Uterus (tissue), 4 donors: ENCODE measurements around the gene ACSM3. TPM values are rescaled to one million over a fixed set of nuclear protein-coding genes. Genes with fewer than 3 reads are reported as not detected.

Experiments
- DNase-seq, 2 donors: peaks; one replicate each; pipeline ENCODE4 v3.0.0-alpha.2; 2019 to 2020
- H3K27ac ChIP-seq, 2 donors: fragments of 200-600 bp; sonication (generic); 1 replicate in 1 of 2; 2 replicates in 1 of 2; pipeline ENCODE4 v1.5.1; 2016 to 2018
- H3K27me3 ChIP-seq, 2 donors: fragments of 200-600 bp; sonication (generic); one replicate each; pipeline ENCODE4 v1.5.1; 2018 to 2019; ENCODE audit warnings: control low read depth in 1 of 2
- H3K36me3 ChIP-seq, 2 donors: fragments of 200-600 bp; sonication (generic); one replicate each; pipeline ENCODE4 v1.5.1; 2019; ENCODE audit warnings: control low read depth in 1 of 2
- H3K4me1 ChIP-seq, 2 donors: fragments of 200-600 bp; sonication (generic); one replicate each; pipeline ENCODE4 v1.5.1; 2018 to 2019; ENCODE audit warnings: control low read depth in 1 of 2
- H3K4me3 ChIP-seq, 2 donors: fragments of 200-600 bp; sonication (generic); 1 replicate in 1 of 2; 2 replicates in 1 of 2; pipeline ENCODE4 v1.5.1; 2018 to 2019; ENCODE audit warnings: mild to moderate bottlenecking in 1 of 2
- H3K9me3 ChIP-seq, 2 donors: fragments of 200-600 bp; sonication (generic); one replicate each; pipeline ENCODE4 v1.5.1; 2019; ENCODE audit warnings: control low read depth in 1 of 2
- CTCF ChIP-seq, 4 experiments: fragments of 200-600 bp in 2 of 4; fragments of 450-650 bp in 2 of 4; sonication (generic) in 2 of 4; IDR thresholded peaks; one replicate each; pipeline ENCODE4 v1.5.1; 2016 to 2019; ENCODE audit warnings: antibody characterized with exemption in 4 of 4, mild to moderate bottlenecking in 2 of 4, moderate library complexity in 1 of 4
- POLR2A ChIP-seq, 2 donors: fragments of 450-650 bp; IDR thresholded peaks; one replicate each; pipeline ENCODE4 v1.6.1; 2016; ENCODE audit warnings: antibody characterized with exemption in 2 of 2, mild to moderate bottlenecking in 1 of 2, moderate library complexity in 1 of 2
- intact Hi-C: fragments of 100-400 bp; cut with DNase I; formaldehyde crosslinking; loops from one replicate; pipeline ENCODE4 v1.15.1; 2023; ENCODE audit warnings: low total_unique reads
- total RNA-seq, 4 donors: library from RNA; depleted of rRNA in 3 of 4; stranded (reverse); fragments of >200 nt in 3 of 4; gene quantifications; one replicate each; pipeline versions ENCODE4 v1.1.0 to v1.2.4, GENCODE V29; 2014 to 2023
- donor health status: DM: yes; HTN: yes; CAD: no.

The ACSM3 gene
- total RNA-seq, 4 donors from 2014 or later = 18.7 to 365 (median 175) TPM

- H3K27me3 ChIP-seq = no peaks in the 10 kb centered on the region
- no peaks in the 10 kb centered on the region for H3K4me1 ChIP-seq
- H3K9me3 ChIP-seq = no peaks in the 10 kb centered on the region
- no peak for DNase-seq
- H3K4me3 ChIP-seq = no peak overlapping the region
- intact Hi-C loops = no loop called here
- no peak overlapping the region for H3K27ac ChIP-seq
- TF ChIP-seq CTCF (IDR thresholded peaks at IDR 0.05) = no peak
- no peak for TF ChIP-seq POLR2A (IDR thresholded peaks at IDR 0.05)
- no peaks in the 10 kb centered on the region for H3K36me3 ChIP-seq
Observed at GRCh38 chr16:20830372-20830771, 66.6 kb downstream of the ACSM3 start.

GRCh38 chr16:20833086-20833485 is 69.3 kb downstream of the ACSM3 start:
- intact Hi-C loops = no loop called here
- TF ChIP-seq POLR2A (IDR thresholded peaks at IDR 0.05) (no peak), CTCF (IDR thresholded peaks at IDR 0.05) (no peak)

GRCh38 chr16:20838240-20838639 is 74.4 kb downstream of the ACSM3 start:
- Histone ChIP-seq H3K4me3 (no peak overlapping the region), H3K36me3 (no peaks in the 10 kb centered on the region), H3K4me1 (no peaks in the 10 kb centered on the region), H3K9me3 (no peaks in the 10 kb centered on the region), H3K27me3 (no peaks in the 10 kb centered on the region), H3K27ac (no peak overlapping the region)
- TF ChIP-seq POLR2A (IDR thresholded peaks at IDR 0.05) (no peak), CTCF (IDR thresholded peaks at IDR 0.05) (no peak)
- intact Hi-C loops = no loop called here
- DNase-seq = no peak

More at GRCh38 chr16:20833086-20833485, 69.3 kb downstream of the ACSM3 start:
- H3K4me1 ChIP-seq = no peaks in the 10 kb centered on the region
- H3K27me3 ChIP-seq = no peaks in the 10 kb centered on the region
- H3K9me3 ChIP-seq = no peaks in the 10 kb centered on the region
- no peak for DNase-seq
- no peak overlapping the region for H3K27ac ChIP-seq
- H3K4me3 ChIP-seq = no peak overlapping the region
- no peaks in the 10 kb centered on the region for H3K36me3 ChIP-seq

GRCh38 chr16:20839504-20839903 is 75.7 kb downstream of the ACSM3 start:
- DNase-seq = no peak
- Histone ChIP-seq H3K9me3 (no peaks in the 10 kb centered on the region), H3K27ac (no peak overlapping the region), H3K36me3 (no peaks in the 10 kb centered on the region), H3K4me3 (no peak overlapping the region), H3K4me1 (no peaks in the 10 kb centered on the region), H3K27me3 (no peaks in the 10 kb centered on the region)
- TF ChIP-seq POLR2A (IDR thresholded peaks at IDR 0.05) (no peak), CTCF (IDR thresholded peaks at IDR 0.05) (no peak)
- intact Hi-C loops = no loop called here

GRCh38 chr16:20844054-20844453 is 80.2 kb downstream of the ACSM3 start:
- Histone ChIP-seq H3K4me1 (no peaks in the 10 kb centered on the region), H3K4me3 (no peak overlapping the region), H3K9me3 (no peaks in the 10 kb centered on the region), H3K27ac (peak overlapping the region in 1 of 2 donors; percentile 12), H3K27me3 (no peaks in the 10 kb centered on the region), H3K36me3 (no peaks in the 10 kb centered on the region)
- intact Hi-C loops = no loop called here
- TF ChIP-seq POLR2A (IDR thresholded peaks at IDR 0.05) = no peak
- no peak for TF ChIP-seq CTCF (IDR thresholded peaks at IDR 0.05)
- no peak for DNase-seq
